HepG2 (cell line): Measurements from ENCODE around the gene NME8. TPM values are rescaled to one million over a fixed set of nuclear protein-coding genes. Genes with fewer than 3 reads are reported as not detected.

Source experiments
- GABPA ChIP-seq, 2 experiments: IDR thresholded peaks; 2 replicates each; pipeline ENCODE4 v1.6.1; 2011 to 2016; ENCODE audit warnings: low read depth in 2 of 2, low read length in 1 of 2, missing biosample characterization in 1 of 2, missing genetic modification characterization in 1 of 2
- MATR3 ChIP-seq: sonication (generic); formaldehyde crosslinking; IDR thresholded peaks from 2 replicates; pipeline ENCODE4 v1.4.0; 2020; ENCODE audit warnings: missing genetic modification reagents
- NR1H2 ChIP-seq: sonication (generic); formaldehyde crosslinking; IDR thresholded peaks from 2 replicates; pipeline ENCODE4 v1.8.1; 2022; ENCODE audit warnings: low read depth, missing genetic modification reagents, borderline replicate concordance
- NR2F6 ChIP-seq, 2 experiments: IDR thresholded peaks; 2 replicates each; pipeline ENCODE4 v1.6.1; 2016; ENCODE audit warnings: antibody characterized with exemption in 1 of 2, mild to moderate bottlenecking in 1 of 2
- RAD51 ChIP-seq: fragments of 450-650 bp; IDR thresholded peaks from 2 replicates; pipeline ENCODE4 v1.6.1; 2016; ENCODE audit warnings: borderline replicate concordance
- SYNCRIP ChIP-seq: fragments of 200-400 bp; formaldehyde crosslinking; IDR thresholded peaks from 2 replicates; pipeline ENCODE4 v1.6.1; 2018; ENCODE audit warnings: mild to moderate bottlenecking, low read depth, low read length; ENCODE audit not compliant: insufficient read depth
- TBP ChIP-seq: sonication (generic); formaldehyde crosslinking; IDR thresholded peaks from 2 replicates; pipeline ENCODE4 v1.5.0; 2020; ENCODE audit warnings: missing genetic modification reagents
- TGIF2 ChIP-seq: IDR thresholded peaks from 2 replicates; pipeline ENCODE4 v1.6.1; 2016; ENCODE audit warnings: control low read depth, missing compliant biosample characterization
- ZFP36 ChIP-seq: fragments of 150-350 bp; IDR thresholded peaks from 2 replicates; pipeline ENCODE4 v1.6.1; 2018; ENCODE audit warnings: borderline replicate concordance, low read length, low read depth; ENCODE audit not compliant: partially characterized antibody
- ZFP41 ChIP-seq: sonication (generic); formaldehyde crosslinking; IDR thresholded peaks from 2 replicates; pipeline ENCODE4 v1.4.0; 2020; ENCODE audit warnings: mild to moderate bottlenecking, missing genetic modification reagents, borderline replicate concordance
- ZNF564 ChIP-seq: sonication (generic); formaldehyde crosslinking; IDR thresholded peaks from 2 replicates; pipeline ENCODE4 v1.8.1; 2023; ENCODE audit warnings: mild to moderate bottlenecking, missing genetic modification reagents
- ZNF749 ChIP-seq: sonication (generic); formaldehyde crosslinking; IDR thresholded peaks from 2 replicates; pipeline ENCODE4 v1.8.0; 2022; ENCODE audit warnings: mild to moderate bottlenecking, missing genetic modification reagents, moderate library complexity, borderline replicate concordance
- ZSCAN25 ChIP-seq: sonication (generic); formaldehyde crosslinking; IDR thresholded peaks from 2 replicates; pipeline ENCODE4 v1.8.0; 2022; ENCODE audit warnings: mild to moderate bottlenecking, missing genetic modification reagents
- polyA plus RNA-seq, 8 experiments: library from polyadenylated mRNA; depleted of rRNA in 3 of 8; stranded (reverse) in 7 of 8; unstranded in 1 of 8; fragments of >200 nt; fragmentation: Illumina TruSeq in 4 of 8; extraction: Trizol in 4 of 8; gene quantifications; 2 replicates each; pipeline versions ENCODE4 v1.2.1 to v1.2.3, GENCODE V29; 2011 to 2016; ENCODE audit warnings: low read depth in 4 of 8, missing spikeins in 1 of 8, mixed read lengths in 1 of 8; ENCODE audit not compliant: insufficient read depth in 1 of 8
- total RNA-seq, 5 experiments: library from RNA; depleted of rRNA; stranded (reverse); fragments of >200 nt; fragmentation: Illumina TruSeq; extraction: Trizol; gene quantifications; 2 replicates each; pipeline ENCODE4 v1.2.3, GENCODE V29; 2016; ENCODE audit warnings: low read depth in 1 of 5
- TF ChIP-seq, protein P1 (sequence below): sonication (generic); formaldehyde crosslinking; IDR thresholded peaks from 2 replicates; pipeline ENCODE4 v1.5.0; 2020; ENCODE audit warnings: mild to moderate bottlenecking, missing genetic modification reagents
- TF ChIP-seq, protein P2 (sequence below): IDR thresholded peaks from 2 replicates; pipeline ENCODE4 v1.4.0; 2020; ENCODE audit warnings: mild to moderate bottlenecking, missing genetic modification reagents
- TF ChIP-seq, protein P3 (sequence below): sonication (generic); formaldehyde crosslinking; IDR thresholded peaks from 2 replicates; pipeline ENCODE4 v1.5.1; 2020; ENCODE audit warnings: mild to moderate bottlenecking, moderate library complexity, missing genetic modification reagents
- TF ChIP-seq, protein P4 (sequence below): sonication (generic); formaldehyde crosslinking; IDR thresholded peaks from 2 replicates; pipeline ENCODE4 v1.8.0; 2022; ENCODE audit warnings: low read depth, missing genetic modification reagents
- TF ChIP-seq, protein P5 (sequence below): IDR thresholded peaks from 2 replicates; pipeline ENCODE4 v1.6.1; 2016; ENCODE audit warnings: low read depth, control low read depth

Gene NME8
- total and polyA plus RNA-seq, 2 of the 13 experiments (the other 11 are each of a cell fraction or from before 2014, with no cell fraction given), result not detected

DNA sequence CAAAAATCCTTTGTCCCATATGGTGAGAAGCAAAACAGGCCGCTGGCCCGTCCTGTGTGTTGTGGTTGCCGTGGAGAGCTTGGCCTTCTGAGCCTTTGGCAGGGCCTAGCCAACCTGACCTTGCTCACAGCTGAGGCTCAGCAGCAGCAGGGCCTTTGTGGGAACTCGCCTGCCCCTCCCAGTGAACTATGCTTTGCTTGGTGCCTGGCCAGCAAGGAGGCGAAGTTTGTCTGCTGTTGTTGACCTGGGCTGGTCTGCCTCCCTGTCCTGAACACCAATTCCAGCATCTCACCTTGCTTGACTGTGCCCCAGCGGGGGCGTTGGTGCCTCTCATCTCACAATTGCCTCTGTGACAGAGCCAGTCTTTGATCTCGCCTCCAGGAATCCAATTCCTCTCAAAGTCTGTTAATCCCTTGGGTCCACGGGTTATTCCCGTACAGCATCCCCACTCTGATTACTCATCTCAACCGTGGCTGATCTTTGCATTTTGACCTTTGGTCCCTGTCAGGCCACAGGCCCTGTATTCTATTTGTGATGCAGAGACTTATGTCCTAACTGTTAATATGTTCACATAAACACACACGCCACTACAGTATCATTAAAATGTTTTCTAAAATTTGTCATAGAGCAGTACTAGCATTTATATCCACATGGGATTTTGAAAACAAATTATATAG lies 94.7 kb downstream of the NME8 start (continued):
- TF ChIP-seq, protein P1, sequence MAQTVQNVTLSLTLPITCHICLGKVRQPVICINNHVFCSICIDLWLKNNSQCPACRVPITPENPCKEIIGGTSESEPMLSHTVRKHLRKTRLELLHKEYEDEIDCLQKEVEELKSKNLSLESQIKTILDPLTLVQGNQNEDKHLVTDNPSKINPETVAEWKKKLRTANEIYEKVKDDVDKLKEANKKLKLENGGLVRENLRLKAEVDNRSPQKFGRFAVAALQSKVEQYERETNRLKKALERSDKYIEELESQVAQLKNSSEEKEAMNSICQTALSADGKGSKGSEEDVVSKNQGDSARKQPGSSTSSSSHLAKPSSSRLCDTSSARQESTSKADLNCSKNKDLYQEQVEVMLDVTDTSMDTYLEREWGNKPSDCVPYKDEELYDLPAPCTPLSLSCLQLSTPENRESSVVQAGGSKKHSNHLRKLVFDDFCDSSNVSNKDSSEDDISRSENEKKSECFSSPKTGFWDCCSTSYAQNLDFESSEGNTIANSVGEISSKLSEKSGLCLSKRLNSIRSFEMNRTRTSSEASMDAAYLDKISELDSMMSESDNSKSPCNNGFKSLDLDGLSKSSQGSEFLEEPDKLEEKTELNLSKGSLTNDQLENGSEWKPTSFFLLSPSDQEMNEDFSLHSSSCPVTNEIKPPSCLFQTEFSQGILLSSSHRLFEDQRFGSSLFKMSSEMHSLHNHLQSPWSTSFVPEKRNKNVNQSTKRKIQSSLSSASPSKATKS (CRISPR knock-in tag), result 0 out of 2 replicates have a peak, but pooled peaks have one; percentile 59
- TF ChIP-seq TBP, result no peak
- TF ChIP-seq ZFP36, result peak; percentile 32
- no peak for TF ChIP-seq ZNF564 (CRISPR knock-in tag)
- TF ChIP-seq, protein P2, sequence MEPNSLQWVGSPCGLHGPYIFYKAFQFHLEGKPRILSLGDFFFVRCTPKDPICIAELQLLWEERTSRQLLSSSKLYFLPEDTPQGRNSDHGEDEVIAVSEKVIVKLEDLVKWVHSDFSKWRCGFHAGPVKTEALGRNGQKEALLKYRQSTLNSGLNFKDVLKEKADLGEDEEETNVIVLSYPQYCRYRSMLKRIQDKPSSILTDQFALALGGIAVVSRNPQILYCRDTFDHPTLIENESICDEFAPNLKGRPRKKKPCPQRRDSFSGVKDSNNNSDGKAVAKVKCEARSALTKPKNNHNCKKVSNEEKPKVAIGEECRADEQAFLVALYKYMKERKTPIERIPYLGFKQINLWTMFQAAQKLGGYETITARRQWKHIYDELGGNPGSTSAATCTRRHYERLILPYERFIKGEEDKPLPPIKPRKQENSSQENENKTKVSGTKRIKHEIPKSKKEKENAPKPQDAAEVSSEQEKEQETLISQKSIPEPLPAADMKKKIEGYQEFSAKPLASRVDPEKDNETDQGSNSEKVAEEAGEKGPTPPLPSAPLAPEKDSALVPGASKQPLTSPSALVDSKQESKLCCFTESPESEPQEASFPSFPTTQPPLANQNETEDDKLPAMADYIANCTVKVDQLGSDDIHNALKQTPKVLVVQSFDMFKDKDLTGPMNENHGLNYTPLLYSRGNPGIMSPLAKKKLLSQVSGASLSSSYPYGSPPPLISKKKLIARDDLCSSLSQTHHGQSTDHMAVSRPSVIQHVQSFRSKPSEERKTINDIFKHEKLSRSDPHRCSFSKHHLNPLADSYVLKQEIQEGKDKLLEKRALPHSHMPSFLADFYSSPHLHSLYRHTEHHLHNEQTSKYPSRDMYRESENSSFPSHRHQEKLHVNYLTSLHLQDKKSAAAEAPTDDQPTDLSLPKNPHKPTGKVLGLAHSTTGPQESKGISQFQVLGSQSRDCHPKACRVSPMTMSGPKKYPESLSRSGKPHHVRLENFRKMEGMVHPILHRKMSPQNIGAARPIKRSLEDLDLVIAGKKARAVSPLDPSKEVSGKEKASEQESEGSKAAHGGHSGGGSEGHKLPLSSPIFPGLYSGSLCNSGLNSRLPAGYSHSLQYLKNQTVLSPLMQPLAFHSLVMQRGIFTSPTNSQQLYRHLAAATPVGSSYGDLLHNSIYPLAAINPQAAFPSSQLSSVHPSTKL (CRISPR knock-in tag), result peak; percentile 100
- no peak for TF ChIP-seq SYNCRIP
- no peak for TF ChIP-seq GABPA (IDR thresholded peaks at IDR 0.05; ENCODE audit: low read depth, low read length)
- no peak for TF ChIP-seq GABPA (CRISPR knock-in tag; IDR thresholded peaks at IDR 0.05; ENCODE audit: low read depth)
- TF ChIP-seq, protein P3, sequence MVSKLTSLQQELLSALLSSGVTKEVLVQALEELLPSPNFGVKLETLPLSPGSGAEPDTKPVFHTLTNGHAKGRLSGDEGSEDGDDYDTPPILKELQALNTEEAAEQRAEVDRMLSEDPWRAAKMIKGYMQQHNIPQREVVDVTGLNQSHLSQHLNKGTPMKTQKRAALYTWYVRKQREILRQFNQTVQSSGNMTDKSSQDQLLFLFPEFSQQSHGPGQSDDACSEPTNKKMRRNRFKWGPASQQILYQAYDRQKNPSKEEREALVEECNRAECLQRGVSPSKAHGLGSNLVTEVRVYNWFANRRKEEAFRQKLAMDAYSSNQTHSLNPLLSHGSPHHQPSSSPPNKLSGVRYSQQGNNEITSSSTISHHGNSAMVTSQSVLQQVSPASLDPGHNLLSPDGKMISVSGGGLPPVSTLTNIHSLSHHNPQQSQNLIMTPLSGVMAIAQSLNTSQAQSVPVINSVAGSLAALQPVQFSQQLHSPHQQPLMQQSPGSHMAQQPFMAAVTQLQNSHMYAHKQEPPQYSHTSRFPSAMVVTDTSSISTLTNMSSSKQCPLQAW, result peak; percentile 95
- TF ChIP-seq, protein P4, sequence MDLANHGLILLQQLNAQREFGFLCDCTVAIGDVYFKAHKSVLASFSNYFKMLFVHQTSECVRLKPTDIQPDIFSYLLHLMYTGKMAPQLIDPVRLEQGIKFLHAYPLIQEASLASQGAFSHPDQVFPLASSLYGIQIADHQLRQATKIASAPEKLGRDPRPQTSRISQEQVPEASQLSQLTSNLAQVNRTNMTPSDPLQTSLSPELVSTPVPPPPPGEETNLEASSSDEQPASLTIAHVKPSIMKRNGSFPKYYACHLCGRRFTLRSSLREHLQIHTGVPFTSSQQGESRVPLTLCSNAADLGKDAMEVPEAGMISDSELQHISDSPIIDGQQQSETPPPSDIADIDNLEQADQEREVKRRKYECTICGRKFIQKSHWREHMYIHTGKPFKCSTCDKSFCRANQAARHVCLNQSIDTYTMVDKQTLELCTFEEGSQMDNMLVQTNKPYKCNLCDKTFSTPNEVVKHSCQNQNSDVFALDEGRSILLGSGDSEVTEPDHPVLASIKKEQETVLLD, result peak; percentile 52; the same call in 1 of the 2 replicates
- no peak for TF ChIP-seq RAD51
- TF ChIP-seq ZNF749 (CRISPR knock-in tag), result peak; percentile 83; the same call in 1 of the 2 replicates
- TF ChIP-seq ZSCAN25 (CRISPR knock-in tag), result peak; percentile 75; the same call in 1 of the 2 replicates
- peak; percentile 92 for TF ChIP-seq NR2F6 (IDR thresholded peaks at IDR 0.05)
- peak; percentile 86 for TF ChIP-seq NR2F6 (CRISPR knock-in tag; IDR thresholded peaks at IDR 0.05)
- 0 out of 2 replicates have a peak, but pooled peaks have one; percentile 29 for TF ChIP-seq ZFP41
- TF ChIP-seq, protein P5, sequence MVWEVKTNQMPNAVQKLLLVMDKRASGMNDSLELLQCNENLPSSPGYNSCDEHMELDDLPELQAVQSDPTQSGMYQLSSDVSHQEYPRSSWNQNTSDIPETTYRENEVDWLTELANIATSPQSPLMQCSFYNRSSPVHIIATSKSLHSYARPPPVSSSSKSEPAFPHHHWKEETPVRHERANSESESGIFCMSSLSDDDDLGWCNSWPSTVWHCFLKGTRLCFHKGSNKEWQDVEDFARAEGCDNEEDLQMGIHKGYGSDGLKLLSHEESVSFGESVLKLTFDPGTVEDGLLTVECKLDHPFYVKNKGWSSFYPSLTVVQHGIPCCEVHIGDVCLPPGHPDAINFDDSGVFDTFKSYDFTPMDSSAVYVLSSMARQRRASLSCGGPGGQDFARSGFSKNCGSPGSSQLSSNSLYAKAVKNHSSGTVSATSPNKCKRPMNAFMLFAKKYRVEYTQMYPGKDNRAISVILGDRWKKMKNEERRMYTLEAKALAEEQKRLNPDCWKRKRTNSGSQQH (CRISPR knock-in tag), result peak; percentile 67; the same call in 1 of the 2 replicates
- TF ChIP-seq MATR3, result no peak
- no peak for TF ChIP-seq NR1H2 (CRISPR knock-in tag)
- TF ChIP-seq TGIF2 (CRISPR knock-in tag), result no peak
